Right lobe of liver (tissue), 6 donors: ENCODE measurements around the gene SSR3. TPM values are rescaled to one million over a fixed set of nuclear protein-coding genes. Genes with fewer than 3 reads are reported as not detected.

ENCODE experiments used
- ATAC-seq, 4 donors: fragments of 200-7000 bp; cut with Tn5 transposase; one replicate each; pipeline ENCODE4 v1.9.1; 2020; ENCODE audit warnings: mild to moderate bottlenecking in 4 of 4, moderate library complexity in 4 of 4
- DNase-seq, 3 donors: peaks; one replicate each; pipeline ENCODE4 v3.0.0-alpha.2; 2020
- H3K27ac ChIP-seq, 3 donors: fragments of 200-600 bp; one replicate each; pipeline ENCODE4 v1.8.0; 2022
- H3K27me3 ChIP-seq, 2 donors: fragments of 200-600 bp; one replicate each; pipeline ENCODE4 v1.8.0; 2022
- H3K36me3 ChIP-seq, 4 donors: fragments of 200-600 bp; sonication (generic) in 1 of 4; one replicate each; pipeline versions ENCODE4 v1.5.1 to v1.8.0; 2017 to 2022; ENCODE audit warnings: control low read depth in 1 of 4
- H3K4me1 ChIP-seq, 4 donors: fragments of 200-600 bp; sonication (generic) in 1 of 4; one replicate each; pipeline versions ENCODE4 v1.5.1 to v1.8.0; 2017 to 2022; ENCODE audit warnings: control low read depth in 1 of 4
- H3K4me3 ChIP-seq, 3 donors: fragments of 200-600 bp; one replicate each; pipeline ENCODE4 v1.8.0; 2022
- H3K9me3 ChIP-seq, 4 donors: fragments of 200-600 bp; sonication (generic) in 1 of 4; one replicate each; pipeline versions ENCODE4 v1.5.1 to v1.8.0; 2017 to 2022; ENCODE audit warnings: control low read depth in 1 of 4
- POLR2A ChIP-seq: fragments of 450-650 bp; IDR thresholded peaks from one replicate; pipeline ENCODE4 v1.6.1; 2017; ENCODE audit warnings: antibody characterized with exemption, mild to moderate bottlenecking
- WGBS: methylation state at CpG from one replicate; pipeline ENCODE4 v1.1.6; 2018; ENCODE audit warnings: low coverage, low lambda C conversion rate; ENCODE audit not compliant: insufficient coverage; ENCODE audit errors: missing lambda C conversion rate; 5-methylcytosine and 5-hydroxymethylcytosine counted together
- intact Hi-C, 2 donors: fragments of 100-400 bp; cut with DNase I; formaldehyde crosslinking; loops; one replicate each; pipeline versions ENCODE4 v1.11.2 to v1.14.1; 2022
- total RNA-seq, 6 experiments: library from RNA; depleted of rRNA in 2 of 6; stranded (reverse); fragments of >200 nt in 2 of 6; fragmentation: NEBNext Ultra II Directional in 3 of 6; extraction: Animal tissue kit (Norgen Biotek cat#: 25700) in 3 of 6; gene quantifications; one replicate each; pipeline versions ENCODE4 v1.1.0 to v1.2.4, GENCODE V29; 2016 to 2023
- TF ChIP-seq, protein P1 (sequence below), 4 donors: fragments of 200-600 bp in 3 of 4; fragments of 450-650 bp in 1 of 4; IDR thresholded peaks; one replicate each; pipeline versions ENCODE4 v1.5.1 to v1.8.0; 2016 to 2022; ENCODE audit warnings: antibody characterized with exemption in 4 of 4, mild to moderate bottlenecking in 2 of 4
- donor health status: DM: no; HTN: yes; CAD: no.
- donor health status: DM: no; HTN: no; CAD: no.
- donor health status: DM: no; HTN: no; CAD: no.
- donor health status: DM: no; HTN: yes; CAD: no.
- donor health status: DM: no; HTN: yes; CAD: no.

The SSR3 gene
- total RNA-seq, 6 experiments from 2014 or later, result 73.6 to 168 (median 118) TPM

DNA sequence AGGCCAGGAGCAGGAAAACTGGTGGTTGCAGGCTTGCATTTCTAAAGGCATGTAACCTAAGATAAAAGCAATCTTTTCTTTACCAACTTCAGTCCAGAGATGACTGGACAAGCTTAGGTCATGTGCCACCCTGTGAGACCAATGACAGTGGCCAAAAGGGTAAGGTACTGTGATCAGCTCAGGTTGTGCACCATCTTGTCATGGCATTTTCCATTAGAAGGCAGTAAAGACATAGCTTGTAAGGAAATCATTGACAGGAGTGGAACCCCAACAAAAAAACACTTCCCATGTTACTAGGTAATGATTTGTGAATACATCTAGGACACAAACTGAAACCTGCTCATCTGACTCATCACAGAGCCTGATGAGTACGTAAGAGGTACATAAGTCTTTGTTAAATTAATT is 35.2 kb downstream of the SSR3 start:
- DNase-seq (no peak), ATAC-seq (no peak)
- Histone ChIP-seq H3K36me3 (peaks cover 0 to 1% (median 0%) of the 10 kb centered on the region in 4 donors), H3K4me3 (no peak overlapping the region), H3K4me1 (no peaks in the 10 kb centered on the region), H3K27me3 (no peaks in the 10 kb centered on the region), H3K27ac (no peak overlapping the region), H3K9me3 (no peaks in the 10 kb centered on the region)
- 82% methylated on average over 1 of the region's 1 CpG for WGBS
- TF ChIP-seq, protein P1, sequence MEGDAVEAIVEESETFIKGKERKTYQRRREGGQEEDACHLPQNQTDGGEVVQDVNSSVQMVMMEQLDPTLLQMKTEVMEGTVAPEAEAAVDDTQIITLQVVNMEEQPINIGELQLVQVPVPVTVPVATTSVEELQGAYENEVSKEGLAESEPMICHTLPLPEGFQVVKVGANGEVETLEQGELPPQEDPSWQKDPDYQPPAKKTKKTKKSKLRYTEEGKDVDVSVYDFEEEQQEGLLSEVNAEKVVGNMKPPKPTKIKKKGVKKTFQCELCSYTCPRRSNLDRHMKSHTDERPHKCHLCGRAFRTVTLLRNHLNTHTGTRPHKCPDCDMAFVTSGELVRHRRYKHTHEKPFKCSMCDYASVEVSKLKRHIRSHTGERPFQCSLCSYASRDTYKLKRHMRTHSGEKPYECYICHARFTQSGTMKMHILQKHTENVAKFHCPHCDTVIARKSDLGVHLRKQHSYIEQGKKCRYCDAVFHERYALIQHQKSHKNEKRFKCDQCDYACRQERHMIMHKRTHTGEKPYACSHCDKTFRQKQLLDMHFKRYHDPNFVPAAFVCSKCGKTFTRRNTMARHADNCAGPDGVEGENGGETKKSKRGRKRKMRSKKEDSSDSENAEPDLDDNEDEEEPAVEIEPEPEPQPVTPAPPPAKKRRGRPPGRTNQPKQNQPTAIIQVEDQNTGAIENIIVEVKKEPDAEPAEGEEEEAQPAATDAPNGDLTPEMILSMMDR (IDR thresholded peaks at IDR 0.05), result no peak
- TF ChIP-seq POLR2A, result no peak
- intact Hi-C loops, result loop anchor here in 1 of 2 donors (10.0 kb wide), 1 partner anchor 365 kb away; no protein-coding TSS in a partner anchor

- DNase-seq (no peak), ATAC-seq (no peak)
- intact Hi-C loops, result loop anchor here in 1 of 2 donors (10.0 kb wide), 1 partner anchor 364 kb away; no protein-coding TSS in a partner anchor
- no peaks in the 10 kb centered on the region for H3K27me3 ChIP-seq
- H3K27ac ChIP-seq, result no peak overlapping the region
- H3K4me1 ChIP-seq, result no peaks in the 10 kb centered on the region
- no peak for TF ChIP-seq POLR2A
- TF ChIP-seq, protein P1 (IDR thresholded peaks at IDR 0.05), result no peak
- H3K4me3 ChIP-seq, result no peak overlapping the region
- no peaks in the 10 kb centered on the region for H3K9me3 ChIP-seq
- H3K36me3 ChIP-seq, result no peaks in the 10 kb centered on the region
Measured at GRCh38 chr3:156518726-156519125, 36.2 kb downstream of the SSR3 start.

DNA sequence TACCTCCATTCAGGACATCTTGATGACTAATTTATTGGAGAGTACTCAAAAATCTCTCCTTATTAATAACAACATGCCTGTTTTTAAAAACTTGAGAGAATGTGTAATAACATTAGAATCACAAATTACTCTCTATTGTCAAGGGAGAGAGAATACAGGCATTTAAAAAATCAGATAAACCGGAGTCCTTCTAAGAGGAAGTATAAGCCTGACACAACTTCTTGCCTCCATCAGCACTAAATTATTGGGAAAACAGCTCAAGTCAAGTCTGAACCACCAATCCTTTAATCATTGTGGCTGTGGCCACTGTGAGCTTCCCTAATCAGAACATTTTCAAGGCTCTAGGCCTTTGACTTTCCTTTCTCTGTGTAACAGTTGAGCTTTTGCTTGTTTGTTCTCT is 38.0 kb downstream of the SSR3 start:
- H3K27ac ChIP-seq, result no peak overlapping the region
- intact Hi-C loops, result loop anchor here in 1 of 2 donors (10.0 kb wide), 1 partner anchor 362 kb away; no protein-coding TSS in a partner anchor
- peak in 2 of 4 donors; percentile 37 to 39 for ATAC-seq
- 45% methylated on average over 1 of the region's 1 CpG for WGBS
- H3K36me3 ChIP-seq, result no peaks in the 10 kb centered on the region
- no peaks in the 10 kb centered on the region for H3K4me1 ChIP-seq
- TF ChIP-seq, protein P1 (IDR thresholded peaks at IDR 0.05), result no peak
- no peak for TF ChIP-seq POLR2A
- no peak overlapping the region for H3K4me3 ChIP-seq
- no peaks in the 10 kb centered on the region for H3K27me3 ChIP-seq
- no peak for DNase-seq
- H3K9me3 ChIP-seq, result no peaks in the 10 kb centered on the region

- no peaks in the 10 kb centered on the region for H3K4me1 ChIP-seq
- no peak overlapping the region for H3K27ac ChIP-seq
- H3K27me3 ChIP-seq, result no peaks in the 10 kb centered on the region
- ATAC-seq (no peak), DNase-seq (no peak)
- intact Hi-C loops, result loop anchor here in 1 of 2 donors (10.0 kb wide), 1 partner anchor 361 kb away; no protein-coding TSS in a partner anchor
- H3K4me3 ChIP-seq, result no peak overlapping the region
- no peaks in the 10 kb centered on the region for H3K36me3 ChIP-seq
- TF ChIP-seq, protein P1 (IDR thresholded peaks at IDR 0.05), result no peak
- TF ChIP-seq POLR2A, result no peak
- no peaks in the 10 kb centered on the region for H3K9me3 ChIP-seq
- 91% methylated on average over 3 of the region's 3 CpGs for WGBS
Measured at GRCh38 chr3:156516284-156516683, 38.6 kb downstream of the SSR3 start.

DNA sequence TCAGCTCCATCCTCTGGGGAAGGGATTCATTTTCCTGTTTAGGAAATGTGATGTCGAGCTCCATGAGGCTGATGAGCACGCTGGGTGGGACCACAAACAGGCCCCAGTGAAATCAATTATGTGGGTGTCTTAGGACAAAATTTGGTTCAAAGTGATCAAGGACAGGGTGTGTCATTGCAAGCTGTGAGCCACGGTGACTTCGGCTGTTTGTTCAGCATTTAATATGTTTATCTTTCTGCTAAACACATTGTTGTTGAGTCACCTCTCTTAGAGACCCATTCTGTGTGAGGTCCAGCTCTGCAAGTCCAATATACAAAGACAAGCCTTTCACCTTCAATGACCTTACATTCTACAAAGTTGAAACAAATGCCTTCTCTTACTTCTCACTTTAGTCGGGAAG is 41.3 kb downstream of the SSR3 start:
- intact Hi-C loops, result loop anchor here in 1 of 2 donors (10.0 kb wide), 1 partner anchor 359 kb away; no protein-coding TSS in a partner anchor
- no peak for TF ChIP-seq POLR2A
- TF ChIP-seq, protein P1 (IDR thresholded peaks at IDR 0.05), result no peak
- H3K4me1 ChIP-seq, result no peaks in the 10 kb centered on the region
- no peak overlapping the region for H3K27ac ChIP-seq
- H3K27me3 ChIP-seq, result no peaks in the 10 kb centered on the region
- no peaks in the 10 kb centered on the region for H3K9me3 ChIP-seq
- DNase-seq (no peak), ATAC-seq (peak in 1 of 4 donors; percentile 37)
- 53% methylated on average over 4 of the region's 5 CpGs for WGBS
- no peak overlapping the region for H3K4me3 ChIP-seq
- no peaks in the 10 kb centered on the region for H3K36me3 ChIP-seq
